GM19099 (cell line): ENCODE measurements around the gene ZNF785.

ENCODE experiments used
- POLR2A ChIP-seq: IDR thresholded peaks from 3 replicates; pipeline ENCODE4 v1.6.1; 2011; ENCODE audit warnings: low read depth; ENCODE audit not compliant: insufficient read length; ENCODE audit errors: extremely low read depth

ZNF785 gene

DNA sequence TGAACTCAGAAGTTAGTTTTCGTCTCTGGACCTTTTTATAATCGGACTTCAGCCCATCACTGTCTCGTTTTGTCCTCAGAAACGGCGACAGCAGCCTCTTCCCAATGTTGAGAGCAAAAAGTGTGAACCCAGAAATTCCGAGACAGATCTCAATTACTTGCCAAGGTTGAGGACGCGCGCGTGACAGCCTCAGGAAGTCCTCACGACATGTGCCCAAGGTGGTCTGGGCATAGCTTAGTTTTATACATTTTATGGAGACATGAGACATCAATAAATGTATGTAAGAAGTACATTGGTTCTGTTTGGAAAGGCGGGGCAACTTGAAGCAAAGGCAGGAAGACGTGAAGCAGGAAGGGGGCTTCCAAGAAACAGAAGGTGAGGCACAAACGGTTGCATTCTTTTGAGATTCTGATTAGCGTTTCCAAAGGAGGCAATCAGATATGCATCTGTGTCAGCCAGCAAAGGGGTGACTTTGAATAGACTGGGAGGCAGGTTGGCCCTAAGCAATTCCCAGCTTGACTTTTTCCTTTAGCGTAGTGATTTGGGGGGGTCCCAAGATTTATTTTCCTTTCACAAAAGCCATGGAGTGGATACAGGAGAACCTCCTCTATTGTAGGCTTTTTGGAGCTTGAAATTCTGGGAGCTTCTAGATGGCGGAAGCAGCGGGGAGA is 50.3 kb downstream of the ZNF785 start:
- TF ChIP-seq POLR2A, result no peak

DNA sequence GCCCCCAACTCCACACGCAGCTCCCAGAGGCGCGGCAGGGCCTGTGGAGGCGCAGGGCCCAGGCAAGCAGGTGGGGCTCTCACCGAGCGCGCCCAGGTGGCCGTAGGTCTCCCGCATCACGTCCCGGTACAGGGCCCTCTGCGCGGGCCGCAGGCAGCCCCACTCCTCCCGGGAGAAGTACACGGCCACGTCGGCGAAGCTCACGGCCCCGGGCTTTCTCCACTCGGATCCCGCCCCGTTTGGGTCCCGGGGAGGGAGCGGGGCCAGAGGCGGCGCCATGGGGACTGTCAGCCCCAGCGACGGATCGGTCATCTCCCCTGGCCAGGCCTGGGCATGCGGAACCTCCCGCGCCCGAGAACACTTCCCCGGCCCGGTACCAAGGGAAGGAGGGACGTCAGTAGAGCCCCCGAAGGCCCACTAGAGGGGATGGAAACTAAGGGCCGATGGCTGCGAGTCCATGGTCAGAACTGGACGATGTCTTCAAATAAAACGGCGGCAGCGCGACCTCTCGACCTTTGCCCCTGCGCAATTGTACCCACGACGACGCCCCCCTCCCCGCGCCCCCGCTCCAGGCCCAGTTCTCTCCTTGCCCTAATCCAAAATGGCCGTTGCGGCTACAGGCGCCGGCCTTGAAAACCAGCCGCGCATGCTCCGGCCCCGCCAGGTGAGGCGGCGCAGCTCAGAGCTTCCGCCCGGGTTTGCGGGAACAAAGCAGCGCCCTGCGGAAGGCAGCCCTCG is 51.0 kb downstream of the ZNF785 start, which contains the start of gene ZNF747:
ZNF747 (minus strand) TSS at position 491 of the 738 bp plus-strand sequence; CDS start at position 312, 179 bp downstream.
- peak; percentile 74 for TF ChIP-seq POLR2A

DNA sequence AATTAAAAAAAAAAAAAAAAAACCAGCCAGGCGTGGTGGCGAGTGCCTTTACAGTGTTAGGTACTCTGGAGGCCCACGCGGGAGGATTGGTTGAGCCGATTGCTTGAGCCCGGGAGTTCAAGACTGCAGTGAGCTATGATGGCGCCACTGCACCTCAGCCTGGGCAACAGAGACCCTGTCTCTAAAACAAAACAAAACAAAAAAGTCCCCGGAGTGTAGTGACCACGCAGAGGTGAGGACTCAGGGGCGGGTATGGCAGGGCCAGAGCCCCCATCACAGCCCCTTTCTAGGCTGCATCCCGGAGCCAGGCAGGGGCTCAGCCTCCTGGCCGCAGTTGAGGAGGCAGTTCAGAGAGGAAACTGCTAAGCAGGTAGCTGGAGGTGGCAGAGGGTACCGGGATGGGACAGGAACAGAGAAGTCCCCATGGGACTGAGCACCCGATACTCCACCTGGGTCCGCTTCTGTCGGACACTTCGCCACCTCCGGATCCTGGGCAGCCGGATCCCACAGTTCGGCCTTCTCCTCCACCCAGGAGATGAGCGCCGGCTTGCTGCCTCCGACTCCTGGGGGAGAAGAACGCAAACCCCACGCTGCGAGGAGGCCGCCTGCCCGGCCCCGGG is 51.6 kb downstream of the ZNF785 start:
- no peak for TF ChIP-seq POLR2A

DNA sequence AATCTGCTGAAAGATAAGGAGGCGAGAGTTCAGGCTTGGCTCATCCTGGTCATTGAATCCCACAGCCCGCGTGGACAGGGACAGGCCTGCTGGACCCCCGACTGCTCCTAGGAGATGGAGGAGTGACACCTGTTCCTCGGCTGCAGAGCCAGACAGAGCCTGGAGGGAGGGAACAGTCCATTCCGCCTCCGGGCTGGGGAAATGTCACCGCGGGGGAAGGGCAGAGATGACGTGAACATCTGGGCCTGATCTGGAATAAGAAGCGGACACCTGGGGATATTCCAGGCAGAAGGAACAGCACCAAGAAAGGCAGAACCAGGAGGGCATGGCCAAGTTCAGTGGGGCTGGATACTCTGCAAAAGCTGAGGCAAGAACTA is 52.4 kb downstream of the ZNF785 start:
- TF ChIP-seq POLR2A, result no peak

DNA sequence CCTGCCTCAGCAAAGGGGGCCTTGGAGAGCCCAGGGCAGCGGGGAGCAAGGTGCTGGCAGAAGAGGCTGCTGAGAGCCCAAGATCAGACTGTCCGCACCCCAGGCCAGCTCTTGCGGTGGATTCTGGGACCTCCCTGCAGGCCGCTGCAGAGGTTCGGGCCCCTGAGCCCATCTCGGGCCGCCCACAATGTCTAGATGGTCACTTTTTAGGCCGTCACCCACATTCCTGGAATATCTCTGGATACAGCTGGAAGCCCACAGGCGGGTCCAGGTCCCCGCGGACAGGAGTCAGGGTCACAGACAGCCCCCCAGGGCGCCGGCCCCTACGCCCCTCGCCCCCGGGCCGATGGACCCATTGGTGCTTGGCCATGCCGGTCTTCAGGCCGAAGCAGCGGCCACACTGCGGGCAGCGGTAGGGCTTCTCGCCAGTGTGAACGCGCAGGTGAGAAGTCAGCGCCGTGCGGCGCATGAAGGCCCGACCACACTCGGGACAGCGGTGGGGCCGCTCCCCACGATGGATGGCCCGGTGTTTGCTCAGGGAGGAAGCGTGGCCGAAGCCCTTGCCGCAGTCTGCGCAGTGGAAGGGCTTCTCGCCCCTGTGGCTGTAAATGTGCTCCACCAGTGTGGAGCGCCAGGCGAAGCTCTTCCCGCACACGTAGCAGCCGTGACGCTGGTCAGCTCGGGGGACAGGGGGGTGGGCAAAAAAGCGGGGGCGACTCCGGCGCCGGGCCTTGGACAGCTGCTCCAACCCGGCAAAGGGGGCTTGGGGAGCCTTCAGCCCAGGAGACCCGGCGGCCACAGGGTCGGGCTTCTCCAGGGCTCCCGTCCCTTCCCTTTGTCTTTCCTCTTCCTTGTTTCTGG is 53.0 kb downstream of the ZNF785 start:
- no peak for TF ChIP-seq POLR2A
